ENCODE data around the gene DUSP10.

DNA sequence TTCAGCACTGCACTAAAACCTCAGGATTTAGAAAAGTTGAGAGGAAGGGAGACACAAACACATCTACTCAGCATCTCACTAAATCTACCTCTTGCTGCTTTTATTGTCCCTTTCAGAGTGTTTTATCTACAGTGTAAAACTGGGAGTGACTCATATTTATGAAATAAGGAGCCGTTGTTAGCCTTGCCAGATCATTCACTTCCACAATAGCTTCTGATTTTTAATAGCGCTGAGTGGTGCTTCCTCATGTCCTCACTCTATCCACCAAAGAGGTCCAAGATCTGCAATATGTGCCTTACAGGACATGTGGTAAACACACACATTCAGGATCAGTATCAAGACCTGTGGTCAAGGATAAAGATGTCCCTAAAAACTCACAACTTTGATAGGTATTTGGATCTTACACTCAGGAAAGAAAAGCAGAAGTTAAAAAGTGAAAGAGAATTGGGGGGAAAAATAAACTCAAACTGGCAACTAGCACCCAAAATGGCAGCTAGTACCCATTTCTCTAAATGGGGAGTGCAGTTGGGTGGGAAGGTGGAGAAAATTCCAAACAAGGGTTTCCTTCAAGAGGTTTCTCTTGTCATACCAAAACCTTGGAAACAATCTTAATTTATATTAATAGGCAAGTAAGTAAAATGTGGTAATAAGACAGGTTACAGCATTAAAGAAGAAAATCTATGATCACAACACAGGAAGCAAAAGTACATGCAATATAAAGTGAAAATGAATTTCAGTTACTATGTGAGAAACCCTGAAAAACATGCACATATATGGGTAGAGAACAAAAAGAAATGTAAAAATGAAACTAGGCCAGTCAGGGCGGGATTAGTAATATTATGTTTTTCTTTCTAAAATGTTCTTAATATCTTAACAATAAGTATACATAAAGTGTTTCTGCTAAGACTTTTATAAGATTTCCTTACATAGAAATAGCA is 15.9 kb downstream of the DUSP10 start:
- TF ChIP-seq, protein P1, sequence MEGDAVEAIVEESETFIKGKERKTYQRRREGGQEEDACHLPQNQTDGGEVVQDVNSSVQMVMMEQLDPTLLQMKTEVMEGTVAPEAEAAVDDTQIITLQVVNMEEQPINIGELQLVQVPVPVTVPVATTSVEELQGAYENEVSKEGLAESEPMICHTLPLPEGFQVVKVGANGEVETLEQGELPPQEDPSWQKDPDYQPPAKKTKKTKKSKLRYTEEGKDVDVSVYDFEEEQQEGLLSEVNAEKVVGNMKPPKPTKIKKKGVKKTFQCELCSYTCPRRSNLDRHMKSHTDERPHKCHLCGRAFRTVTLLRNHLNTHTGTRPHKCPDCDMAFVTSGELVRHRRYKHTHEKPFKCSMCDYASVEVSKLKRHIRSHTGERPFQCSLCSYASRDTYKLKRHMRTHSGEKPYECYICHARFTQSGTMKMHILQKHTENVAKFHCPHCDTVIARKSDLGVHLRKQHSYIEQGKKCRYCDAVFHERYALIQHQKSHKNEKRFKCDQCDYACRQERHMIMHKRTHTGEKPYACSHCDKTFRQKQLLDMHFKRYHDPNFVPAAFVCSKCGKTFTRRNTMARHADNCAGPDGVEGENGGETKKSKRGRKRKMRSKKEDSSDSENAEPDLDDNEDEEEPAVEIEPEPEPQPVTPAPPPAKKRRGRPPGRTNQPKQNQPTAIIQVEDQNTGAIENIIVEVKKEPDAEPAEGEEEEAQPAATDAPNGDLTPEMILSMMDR (IDR thresholded peaks at IDR 0.05) = no peak
- no peak for TF ChIP-seq POLR2A (IDR thresholded peaks at IDR 0.05)

All from tibial nerve (tissue), 3 donors.